ENCODE measurements around the gene RPL29.

The RPL29 gene

GRCh38 chr3:51974963-51975851 is 20.5 kb downstream of the RPL29 start, which contains the start of gene ABHD14A:
TSS of gene ABHD14A (plus strand) at chr3:51975064. CDS start at chr3:51975136, 72 bp downstream.
- H3K4me3 ChIP-seq (replicated peaks; ENCODE audit: low read depth, low read length), result peak within 1 kb of the TSS; percentile 97
- peak; percentile 87 for DNase-seq (ENCODE audit: extremely low read depth, insufficient read length)
- no peaks in the 10 kb centered on the region for H3K27me3 ChIP-seq (replicated peaks; ENCODE audit: control insufficient read depth, insufficient read depth, low read length)
- TF ChIP-seq CTCF (IDR thresholded peaks at IDR 0.05; ENCODE audit: insufficient read depth, low read length, poor library complexity, severe bottlenecking), result no peak
- H3K36me3 ChIP-seq (ENCODE audit: control insufficient read depth, insufficient read depth, low read length), result peaks cover 2% of the 10 kb centered on the region; the same call in 1 of the 2 replicates

GRCh38 chr3:51974277-51974962 is 21.3 kb downstream of the RPL29 start:
- no peak for DNase-seq (ENCODE audit: extremely low read depth, insufficient read length)
- TF ChIP-seq CTCF (IDR thresholded peaks at IDR 0.05; ENCODE audit: insufficient read depth, low read length, poor library complexity, severe bottlenecking), result no peak
- H3K27me3 ChIP-seq (replicated peaks; ENCODE audit: control insufficient read depth, insufficient read depth, low read length), result no peaks in the 10 kb centered on the region
- H3K4me3 ChIP-seq (replicated peaks; ENCODE audit: low read depth, low read length), result peak overlapping the region; percentile 97
- H3K36me3 ChIP-seq (ENCODE audit: control insufficient read depth, insufficient read depth, low read length), result peaks cover 2% of the 10 kb centered on the region; the same call in 1 of the 2 replicates

- Histone ChIP-seq H3K36me3 (ENCODE audit: control insufficient read depth, insufficient read depth, low read length) (peaks cover 2% of the 10 kb centered on the region; the same call in 1 of the 2 replicates), H3K4me3 (replicated peaks; ENCODE audit: low read depth, low read length) (no peak overlapping the region), H3K27me3 (replicated peaks; ENCODE audit: control insufficient read depth, insufficient read depth, low read length) (no peaks in the 10 kb centered on the region)
- TF ChIP-seq CTCF (IDR thresholded peaks at IDR 0.05; ENCODE audit: insufficient read depth, low read length, poor library complexity, severe bottlenecking), result no peak
- no peak for DNase-seq (ENCODE audit: extremely low read depth, insufficient read length)
Observed at GRCh38 chr3:51971350-51971749, 24.3 kb downstream of the RPL29 start.

GRCh38 chr3:51970606-51971300 is 24.9 kb downstream of the RPL29 start:
- no peak for DNase-seq (ENCODE audit: extremely low read depth, insufficient read length)
- H3K27me3 ChIP-seq (replicated peaks; ENCODE audit: control insufficient read depth, insufficient read depth, low read length), result no peaks in the 10 kb centered on the region
- no peak overlapping the region for H3K4me3 ChIP-seq (replicated peaks; ENCODE audit: low read depth, low read length)
- TF ChIP-seq CTCF (IDR thresholded peaks at IDR 0.05; ENCODE audit: insufficient read depth, low read length, poor library complexity, severe bottlenecking), result no peak
- H3K36me3 ChIP-seq (ENCODE audit: control insufficient read depth, insufficient read depth, low read length), result peaks cover 2% of the 10 kb centered on the region; the same call in 1 of the 2 replicates

DNA sequence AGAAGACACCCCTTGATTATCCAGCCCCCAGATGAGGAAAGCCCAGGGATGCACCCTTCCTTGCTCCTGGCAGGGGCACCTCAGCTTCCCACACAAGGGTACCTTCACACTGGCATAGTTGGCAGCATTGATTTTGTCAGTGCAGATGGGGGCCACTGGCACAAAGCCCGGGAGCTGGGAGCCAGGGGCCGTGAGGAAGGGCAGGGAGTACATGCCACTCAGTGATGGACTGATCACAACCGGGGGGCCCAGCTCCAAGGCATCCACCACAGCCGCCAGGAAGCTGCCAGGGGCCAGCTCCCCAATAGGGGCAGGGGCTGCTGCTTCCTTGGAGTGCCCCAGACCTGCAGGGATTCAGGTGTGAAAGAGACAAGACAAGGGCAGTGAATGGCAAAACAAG is 25.9 kb downstream of the RPL29 start:
- no peak for DNase-seq (ENCODE audit: extremely low read depth, insufficient read length)
- no peaks in the 10 kb centered on the region for H3K27me3 ChIP-seq (replicated peaks; ENCODE audit: control insufficient read depth, insufficient read depth, low read length)
- no peak overlapping the region for H3K4me3 ChIP-seq (replicated peaks; ENCODE audit: low read depth, low read length)
- H3K36me3 ChIP-seq (ENCODE audit: control insufficient read depth, insufficient read depth, low read length), result peaks cover 2% of the 10 kb centered on the region; the same call in 1 of the 2 replicates
- TF ChIP-seq CTCF (IDR thresholded peaks at IDR 0.05; ENCODE audit: insufficient read depth, low read length, poor library complexity, severe bottlenecking), result no peak

Measured in GM06990 (cell line).